GM19025 (cell line): ENCODE measurements around the gene SALL3.

Source experiments
- ATAC-seq: cut with Tn5 transposase; IDR thresholded peaks from one replicate; pipeline ENCODE4 v1.9.1; 2021; ENCODE audit warnings: mild to moderate bottlenecking, low read depth, moderate library complexity; ENCODE audit not compliant: unreplicated experiment

The SALL3 gene

GRCh38 chr18:78979056-78979729 is 425 bp upstream of the SALL3 start:
- no peak for ATAC-seq

GRCh38 chr18:78980279-78980771 is 707 bp downstream of the SALL3 start:
- no peak for ATAC-seq

GRCh38 chr18:78980777-78981380 is 1.3 kb downstream of the SALL3 start:
- ATAC-seq = no peak

- no peak for ATAC-seq
Observed at GRCh38 chr18:78981394-78981831, 1.8 kb downstream of the SALL3 start.

- ATAC-seq = no peak
Observed at GRCh38 chr18:78981989-78982620, 2.5 kb downstream of the SALL3 start.

- ATAC-seq = no peak
Observed at GRCh38 chr18:78983512-78983911, 3.9 kb downstream of the SALL3 start.

- no peak for ATAC-seq
Observed at GRCh38 chr18:78984941-78985784, 5.5 kb downstream of the SALL3 start.

GRCh38 chr18:78986018-78986481 is 6.4 kb downstream of the SALL3 start:
- ATAC-seq = no peak

- no peak for ATAC-seq
Observed at GRCh38 chr18:78991446-78991845, 11.8 kb downstream of the SALL3 start.

- no peak for ATAC-seq
Observed at GRCh38 chr18:78992041-78993011, 12.7 kb downstream of the SALL3 start.

GRCh38 chr18:78993014-78993926 is 13.7 kb downstream of the SALL3 start:
- no peak for ATAC-seq

GRCh38 chr18:78994000-78994399 is 14.4 kb downstream of the SALL3 start:
- ATAC-seq = no peak

- ATAC-seq = no peak
Observed at GRCh38 chr18:78994531-78994930, 14.9 kb downstream of the SALL3 start.

GRCh38 chr18:78994977-78995582 is 15.5 kb downstream of the SALL3 start:
- no peak for ATAC-seq

GRCh38 chr18:78995740-78996395 is 16.2 kb downstream of the SALL3 start:
- no peak for ATAC-seq

GRCh38 chr18:78996741-78997490 is 17.3 kb downstream of the SALL3 start:
- no peak for ATAC-seq
